GM18870 (cell line): ENCODE data around the gene TIE1.

Experiments
- ATAC-seq: cut with Tn5 transposase; IDR thresholded peaks from one replicate; pipeline ENCODE4 v1.9.1; 2021; ENCODE audit warnings: moderate library complexity; ENCODE audit not compliant: unreplicated experiment

TIE1 gene

DNA sequence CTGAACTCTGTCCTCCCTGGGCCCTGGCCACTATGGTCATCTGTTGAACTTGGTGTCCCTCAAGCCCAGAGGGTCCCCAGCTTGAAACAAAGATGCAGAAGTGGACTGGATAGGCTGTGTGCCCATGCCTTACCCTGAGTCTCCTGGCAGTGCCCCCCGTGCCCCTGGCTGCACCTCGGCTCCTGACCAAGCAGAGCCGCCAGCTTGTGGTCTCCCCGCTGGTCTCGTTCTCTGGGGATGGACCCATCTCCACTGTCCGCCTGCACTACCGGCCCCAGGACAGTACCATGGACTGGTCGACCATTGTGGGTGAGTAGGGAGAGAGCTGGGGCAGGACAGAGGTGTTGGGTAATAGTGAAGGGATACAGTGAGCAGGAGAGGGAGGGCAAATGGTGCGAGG, 10.7 kb downstream of the TIE1 start:
- ATAC-seq: no peak

DNA sequence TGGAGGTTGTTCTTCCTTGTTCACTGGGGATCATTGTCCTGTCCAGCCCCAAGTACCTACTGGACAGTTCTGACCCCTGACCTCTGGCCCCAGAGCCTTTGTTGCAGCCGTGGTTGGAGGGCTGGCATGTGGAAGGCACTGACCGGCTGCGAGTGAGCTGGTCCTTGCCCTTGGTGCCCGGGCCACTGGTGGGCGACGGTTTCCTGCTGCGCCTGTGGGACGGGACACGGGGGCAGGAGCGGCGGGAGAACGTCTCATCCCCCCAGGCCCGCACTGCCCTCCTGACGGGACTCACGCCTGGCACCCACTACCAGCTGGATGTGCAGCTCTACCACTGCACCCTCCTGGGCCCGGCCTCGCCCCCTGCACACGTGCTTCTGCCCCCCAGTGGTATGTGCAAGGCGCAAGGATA, 11.4 kb downstream of the TIE1 start:
- no peak for ATAC-seq

DNA sequence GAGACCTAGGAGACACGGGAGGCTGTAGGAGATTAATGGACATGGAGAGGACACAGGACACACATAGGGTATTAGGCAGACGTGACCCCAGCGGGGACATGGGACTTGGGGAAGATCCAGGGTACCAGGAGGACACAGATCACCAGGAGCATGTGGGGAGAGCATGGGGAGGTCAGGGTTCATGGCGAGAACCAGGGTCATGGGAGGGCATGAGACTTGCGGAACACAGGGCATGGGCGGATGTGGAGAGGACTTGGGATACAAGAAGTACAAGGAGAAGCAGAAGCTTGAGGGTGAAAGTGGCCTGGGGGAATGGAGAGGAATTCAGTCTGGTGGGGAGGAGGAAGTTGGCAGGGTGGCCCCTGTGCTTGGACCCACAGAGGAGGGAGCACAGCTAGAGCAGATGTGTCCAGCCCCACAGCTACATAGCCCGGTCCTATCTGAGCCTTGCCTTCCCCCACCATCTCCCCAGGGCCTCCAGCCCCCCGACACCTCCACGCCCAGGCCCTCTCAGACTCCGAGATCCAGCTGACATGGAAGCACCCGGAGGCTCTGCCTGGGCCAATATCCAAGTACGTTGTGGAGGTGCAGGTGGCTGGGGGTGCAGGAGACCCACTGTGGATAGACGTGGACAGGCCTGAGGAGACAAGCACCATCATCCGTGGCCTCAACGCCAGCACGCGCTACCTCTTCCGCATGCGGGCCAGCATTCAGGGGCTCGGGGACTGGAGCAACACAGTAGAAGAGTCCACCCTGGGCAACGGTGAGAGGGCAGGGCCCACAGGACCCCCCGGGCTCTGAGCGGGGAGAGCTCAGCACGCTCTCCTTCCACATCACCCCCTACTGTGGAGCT, 12.1 kb downstream of the TIE1 start:
- no peak for ATAC-seq

DNA sequence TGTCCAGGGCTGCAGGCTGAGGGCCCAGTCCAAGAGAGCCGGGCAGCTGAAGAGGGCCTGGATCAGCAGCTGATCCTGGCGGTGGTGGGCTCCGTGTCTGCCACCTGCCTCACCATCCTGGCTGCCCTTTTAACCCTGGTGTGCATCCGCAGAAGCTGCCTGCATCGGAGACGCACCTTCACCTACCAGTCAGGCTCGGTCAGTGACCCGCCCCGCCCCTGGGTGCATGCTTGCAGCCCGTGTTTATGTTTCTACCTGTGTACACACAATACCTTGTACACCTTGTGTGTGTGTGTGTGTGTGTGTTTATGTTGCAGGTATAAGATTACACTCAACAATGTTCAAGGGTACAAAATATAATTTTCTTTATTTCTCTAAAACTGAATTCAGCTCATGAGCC, 13.0 kb downstream of the TIE1 start:
- ATAC-seq: no peak

DNA sequence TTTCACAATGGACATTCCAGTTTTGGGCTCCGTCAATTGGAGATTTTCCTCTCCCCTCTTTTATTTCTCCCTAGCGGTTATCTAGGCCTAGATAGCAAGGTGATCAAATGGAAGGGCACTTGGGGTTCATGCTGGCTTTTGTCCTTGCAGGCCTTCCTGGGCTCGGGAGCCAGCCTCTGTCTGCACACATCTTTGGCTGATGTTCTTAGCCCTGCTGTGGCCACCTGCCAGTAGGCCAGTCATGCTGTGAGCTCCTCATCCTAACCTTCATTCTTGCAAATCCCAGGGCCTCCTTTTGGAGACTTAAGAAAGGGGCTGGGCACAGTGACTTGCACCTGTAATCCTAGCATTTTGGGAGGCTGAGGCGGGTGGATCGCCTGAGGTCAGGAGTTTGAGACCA, 13.5 kb downstream of the TIE1 start:
- no peak for ATAC-seq

DNA sequence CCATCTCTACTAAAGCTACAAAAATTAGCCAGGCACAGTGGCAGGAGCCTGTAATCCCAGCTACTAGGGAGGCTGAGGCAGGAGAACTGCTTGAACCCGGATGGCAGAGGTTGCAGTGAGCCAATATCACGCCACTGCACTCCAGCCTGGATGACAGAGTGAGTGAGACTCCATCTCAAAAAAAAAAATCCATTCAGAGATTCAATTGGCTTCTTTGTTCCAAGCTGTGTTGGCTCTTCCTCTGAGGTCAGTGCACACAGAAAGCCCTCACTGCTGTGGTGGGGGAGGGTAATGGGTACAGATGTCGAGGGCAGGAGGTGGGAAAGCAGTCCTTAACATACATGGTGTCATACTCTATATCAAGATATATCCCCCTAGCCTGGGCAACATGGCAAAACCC, 14.7 kb downstream of the TIE1 start:
- ATAC-seq: no peak

DNA sequence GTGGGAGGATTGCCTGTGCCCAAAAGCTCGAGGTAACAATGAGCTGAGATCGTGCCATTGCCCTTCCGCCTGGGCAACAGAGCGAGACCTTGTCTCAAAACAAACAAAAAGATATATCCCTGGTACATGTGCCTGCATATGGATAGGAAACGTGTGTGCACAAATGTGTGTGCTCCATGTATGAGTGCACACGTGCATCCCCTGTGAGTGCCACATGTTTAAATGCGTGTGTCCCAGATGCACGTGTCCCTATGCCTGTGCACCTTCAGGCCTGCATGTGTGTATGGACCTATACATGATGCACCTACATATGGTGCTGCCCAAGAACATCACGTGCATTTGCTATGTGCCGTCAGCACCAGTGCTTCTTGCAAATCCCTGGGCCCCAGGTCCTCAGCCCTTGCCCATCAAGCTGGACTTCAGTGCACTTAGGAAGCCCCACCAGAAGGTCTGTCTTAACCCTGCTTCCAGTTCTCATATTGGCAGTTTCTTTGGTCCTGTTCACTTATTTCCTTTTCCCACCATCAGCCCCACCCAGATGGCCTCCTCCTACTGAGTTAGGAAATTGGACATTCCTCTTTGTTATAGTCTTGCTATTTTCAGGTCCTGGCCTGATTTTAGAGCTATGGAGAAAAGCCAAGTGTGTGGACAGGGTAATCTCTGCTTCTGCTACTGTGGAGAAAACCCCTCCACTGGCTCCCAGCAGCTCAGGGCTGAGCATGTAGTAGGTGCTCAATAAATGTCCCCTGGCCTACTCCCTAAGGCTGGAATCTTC, 15.4 kb downstream of the TIE1 start:
- no peak for ATAC-seq

DNA sequence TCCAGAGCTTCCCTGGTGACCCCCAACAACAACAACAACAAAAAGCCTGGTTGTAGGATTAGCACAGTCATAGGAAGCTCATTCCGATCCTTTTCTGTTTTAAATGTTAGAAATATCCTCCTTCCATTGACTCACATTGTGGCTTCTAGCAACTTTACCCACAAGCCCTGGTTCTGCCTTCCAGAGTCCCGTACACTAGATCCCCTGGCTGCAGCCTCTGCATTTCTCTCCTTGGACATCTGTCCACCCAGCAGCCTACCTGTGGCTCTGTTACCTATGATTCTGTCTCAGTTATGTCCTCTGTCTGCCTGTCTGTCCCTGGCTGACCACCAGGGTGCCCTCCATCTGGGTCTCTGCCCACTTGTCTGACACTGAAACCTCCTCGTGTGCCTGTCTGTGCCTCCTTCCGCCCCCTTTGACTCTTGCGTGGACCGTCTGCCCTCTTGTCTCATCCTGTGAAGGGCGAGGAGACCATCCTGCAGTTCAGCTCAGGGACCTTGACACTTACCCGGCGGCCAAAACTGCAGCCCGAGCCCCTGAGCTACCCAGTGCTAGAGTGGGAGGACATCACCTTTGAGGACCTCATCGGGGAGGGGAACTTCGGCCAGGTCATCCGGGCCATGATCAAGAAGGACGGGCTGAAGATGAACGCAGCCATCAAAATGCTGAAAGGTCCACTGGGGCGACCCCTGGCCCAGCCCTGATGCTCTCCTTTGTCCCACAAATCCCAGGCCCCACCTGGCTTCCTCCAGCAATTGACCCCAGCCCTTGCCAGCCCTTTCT, 16.1 kb downstream of the TIE1 start:
- no peak for ATAC-seq

DNA sequence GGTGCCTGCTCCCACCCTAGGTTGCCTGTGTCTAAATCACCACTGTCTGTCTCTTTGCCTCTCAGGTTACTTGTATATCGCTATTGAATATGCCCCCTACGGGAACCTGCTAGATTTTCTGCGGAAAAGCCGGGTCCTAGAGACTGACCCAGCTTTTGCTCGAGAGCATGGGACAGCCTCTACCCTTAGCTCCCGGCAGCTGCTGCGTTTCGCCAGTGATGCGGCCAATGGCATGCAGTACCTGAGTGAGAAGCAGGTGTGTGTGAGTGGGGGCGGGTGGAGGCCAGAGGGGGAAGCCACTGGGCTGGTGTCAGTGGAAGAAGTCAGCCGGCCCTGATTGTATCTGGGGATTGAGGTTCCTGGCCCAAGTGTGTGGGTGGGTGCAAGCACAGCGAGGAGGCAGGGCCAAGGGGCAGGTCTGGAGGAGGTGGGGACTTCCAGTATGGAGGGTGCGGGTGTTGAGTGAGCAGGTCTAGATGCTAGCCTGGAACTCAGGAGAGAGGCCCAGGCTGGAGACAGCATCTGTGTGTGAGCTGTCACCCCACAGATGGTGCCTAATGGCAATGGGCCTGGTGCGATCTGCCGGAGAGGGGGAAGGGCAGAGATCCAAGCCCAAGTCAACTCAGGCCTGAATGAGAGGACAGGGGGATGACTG, 17.2 kb downstream of the TIE1 start:
- ATAC-seq: no peak

DNA sequence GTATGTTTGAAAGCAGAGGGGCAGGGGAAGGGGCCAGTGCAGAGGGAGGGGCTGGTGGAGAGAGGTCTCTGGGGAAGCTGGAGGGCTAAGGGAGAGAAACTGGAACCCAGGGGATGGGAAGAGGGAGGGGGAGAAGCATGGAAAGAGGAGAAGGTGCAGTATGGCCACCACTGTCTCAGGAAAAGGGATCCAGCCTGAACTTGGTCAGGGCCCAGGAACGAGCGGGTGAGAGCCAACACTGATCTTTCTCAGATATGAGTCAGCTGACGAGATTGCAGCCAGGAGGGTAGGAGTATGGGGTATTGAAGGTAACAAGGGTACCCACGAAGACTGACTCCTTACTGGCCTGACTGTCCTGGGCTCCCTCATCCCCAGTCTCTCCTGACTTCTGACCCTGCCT, 18.0 kb downstream of the TIE1 start:
- no peak for ATAC-seq

DNA sequence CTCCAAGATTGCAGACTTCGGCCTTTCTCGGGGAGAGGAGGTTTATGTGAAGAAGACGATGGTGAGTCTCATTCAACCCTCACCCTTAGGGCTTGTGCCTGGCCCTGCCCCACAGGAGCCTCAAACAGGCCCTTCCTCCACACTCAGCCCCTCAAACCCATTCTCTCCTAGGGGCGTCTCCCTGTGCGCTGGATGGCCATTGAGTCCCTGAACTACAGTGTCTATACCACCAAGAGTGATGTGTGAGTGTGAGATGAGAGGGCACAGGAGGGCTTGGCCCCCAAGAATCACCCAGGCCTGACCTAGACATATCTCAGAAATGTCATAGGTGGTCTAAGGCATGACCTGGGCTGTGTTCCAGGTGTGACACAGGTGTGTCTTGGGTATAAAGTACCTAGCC, 18.5 kb downstream of the TIE1 start:
- ATAC-seq: no peak

DNA sequence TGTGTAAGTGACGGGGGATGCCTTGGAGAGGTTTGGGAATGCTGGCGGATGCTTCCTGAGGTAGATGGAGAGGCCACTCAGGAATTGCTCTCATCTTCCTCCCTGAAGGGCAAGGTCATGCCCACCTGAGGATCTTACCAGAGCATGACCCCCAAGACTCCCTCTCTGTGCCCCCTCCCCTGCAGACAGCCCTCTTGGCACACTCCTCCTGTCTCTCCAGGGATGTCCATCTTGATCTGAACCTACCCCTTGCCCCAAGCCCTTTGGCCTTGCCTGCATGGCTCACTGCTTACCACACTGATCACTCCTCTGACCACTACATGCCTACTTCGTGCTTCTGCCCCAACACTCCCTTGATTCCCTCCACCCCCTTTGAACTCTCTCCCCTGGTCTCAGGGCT, 19.0 kb downstream of the TIE1 start:
- ATAC-seq: no peak

DNA sequence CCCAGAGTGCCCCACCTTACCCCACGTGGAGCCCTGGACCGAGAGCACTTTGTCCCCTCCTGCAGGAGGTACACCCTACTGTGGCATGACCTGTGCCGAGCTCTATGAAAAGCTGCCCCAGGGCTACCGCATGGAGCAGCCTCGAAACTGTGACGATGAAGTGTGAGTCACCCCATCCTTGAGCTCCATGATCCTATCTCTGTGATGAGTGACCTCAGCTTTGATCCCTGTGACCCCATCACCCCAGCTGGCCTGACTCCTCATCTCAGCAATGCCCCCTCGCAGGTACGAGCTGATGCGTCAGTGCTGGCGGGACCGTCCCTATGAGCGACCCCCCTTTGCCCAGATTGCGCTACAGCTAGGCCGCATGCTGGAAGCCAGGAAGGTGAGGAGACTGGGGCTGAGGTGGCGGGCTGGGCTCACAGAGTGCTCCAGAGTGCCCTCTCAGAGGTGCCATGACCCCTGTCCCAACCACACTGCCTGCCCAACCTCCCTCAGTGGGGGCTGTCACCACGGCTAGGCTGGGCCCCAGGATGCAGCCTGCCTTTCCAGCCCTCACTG, 20.6 kb downstream of the TIE1 start:
- no peak for ATAC-seq

DNA sequence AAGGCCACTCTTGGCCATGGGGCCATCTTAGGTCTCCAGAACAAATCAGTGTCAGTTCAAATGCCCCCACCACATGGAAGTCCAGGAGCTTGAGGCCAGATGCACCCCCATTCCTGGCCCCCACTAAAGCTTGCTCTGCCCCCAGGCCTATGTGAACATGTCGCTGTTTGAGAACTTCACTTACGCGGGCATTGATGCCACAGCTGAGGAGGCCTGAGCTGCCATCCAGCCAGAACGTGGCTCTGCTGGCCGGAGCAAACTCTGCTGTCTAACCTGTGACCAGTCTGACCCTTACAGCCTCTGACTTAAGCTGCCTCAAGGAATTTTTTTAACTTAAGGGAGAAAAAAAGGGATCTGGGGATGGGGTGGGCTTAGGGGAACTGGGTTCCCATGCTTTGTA, 21.7 kb downstream of the TIE1 start:
- ATAC-seq: no peak

DNA sequence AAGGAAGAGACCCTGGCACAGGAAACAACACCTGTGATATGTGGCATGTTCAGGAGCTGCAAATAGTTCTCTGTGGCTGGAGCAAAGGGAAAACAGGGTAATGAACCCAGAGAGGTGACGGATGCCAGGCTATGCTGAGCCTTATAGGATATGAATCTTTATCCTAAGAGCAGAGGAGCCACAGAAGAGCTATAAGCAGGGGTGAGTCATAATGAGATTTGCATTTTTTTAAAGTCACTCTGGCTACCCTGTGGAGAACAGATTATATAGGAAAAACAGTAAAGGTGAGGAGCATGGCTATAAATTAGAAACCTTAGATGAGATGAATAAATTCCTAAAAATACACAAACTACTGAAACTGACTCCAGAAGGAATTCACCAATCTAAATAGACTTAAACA, 24.0 kb downstream of the TIE1 start:
- ATAC-seq: no peak

DNA sequence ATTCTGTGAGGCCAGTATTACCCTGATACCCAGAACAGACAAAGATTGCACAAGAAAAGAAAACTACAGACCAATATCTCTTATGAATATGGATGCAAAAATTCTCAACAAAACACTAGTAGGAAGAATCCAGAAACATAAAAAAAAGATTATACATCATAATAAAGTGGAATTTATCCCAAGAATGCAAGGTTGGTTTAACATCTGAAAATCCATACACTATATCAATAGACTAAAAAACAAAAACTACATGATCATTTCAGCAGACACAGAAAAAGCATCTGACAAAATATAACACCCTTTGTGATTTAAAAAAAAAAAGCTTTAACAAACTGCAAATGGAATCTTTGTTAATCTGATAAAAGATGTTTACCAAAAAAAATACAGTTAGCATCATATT, 24.6 kb downstream of the TIE1 start:
- ATAC-seq: no peak

DNA sequence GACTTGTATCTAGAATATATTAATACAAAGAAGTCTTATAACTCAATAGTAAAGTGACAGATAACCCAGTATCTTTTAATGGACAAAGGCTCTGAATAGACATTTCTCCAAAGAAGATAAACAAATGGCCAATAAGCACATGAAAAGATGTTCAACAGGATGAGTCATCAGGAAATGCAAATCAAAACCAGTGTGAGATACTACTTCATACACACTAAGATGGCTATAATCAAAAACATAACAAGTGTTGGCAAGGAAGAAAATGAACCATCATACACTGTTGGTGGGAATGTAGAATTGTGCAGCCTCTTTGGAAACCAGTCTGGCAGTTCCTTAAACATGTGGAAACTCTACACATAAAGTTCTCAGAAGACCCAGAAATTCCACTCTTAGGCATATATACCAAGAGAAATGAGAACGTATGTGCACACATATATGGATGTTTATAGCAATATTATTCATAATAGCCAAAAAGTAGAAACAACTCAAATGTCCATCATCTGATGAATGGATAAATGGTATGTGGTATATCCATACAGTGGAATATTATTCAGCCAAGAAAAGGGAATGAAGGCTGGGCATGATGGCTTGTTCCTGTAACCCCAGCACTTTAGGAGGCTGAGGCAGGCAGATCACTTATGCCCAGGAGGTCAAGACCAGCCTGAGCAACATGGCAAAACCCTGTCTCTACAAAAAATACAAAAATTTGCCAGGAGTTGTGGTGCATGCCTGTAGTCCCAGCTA, 26.9 kb downstream of the TIE1 start:
- no peak for ATAC-seq

DNA sequence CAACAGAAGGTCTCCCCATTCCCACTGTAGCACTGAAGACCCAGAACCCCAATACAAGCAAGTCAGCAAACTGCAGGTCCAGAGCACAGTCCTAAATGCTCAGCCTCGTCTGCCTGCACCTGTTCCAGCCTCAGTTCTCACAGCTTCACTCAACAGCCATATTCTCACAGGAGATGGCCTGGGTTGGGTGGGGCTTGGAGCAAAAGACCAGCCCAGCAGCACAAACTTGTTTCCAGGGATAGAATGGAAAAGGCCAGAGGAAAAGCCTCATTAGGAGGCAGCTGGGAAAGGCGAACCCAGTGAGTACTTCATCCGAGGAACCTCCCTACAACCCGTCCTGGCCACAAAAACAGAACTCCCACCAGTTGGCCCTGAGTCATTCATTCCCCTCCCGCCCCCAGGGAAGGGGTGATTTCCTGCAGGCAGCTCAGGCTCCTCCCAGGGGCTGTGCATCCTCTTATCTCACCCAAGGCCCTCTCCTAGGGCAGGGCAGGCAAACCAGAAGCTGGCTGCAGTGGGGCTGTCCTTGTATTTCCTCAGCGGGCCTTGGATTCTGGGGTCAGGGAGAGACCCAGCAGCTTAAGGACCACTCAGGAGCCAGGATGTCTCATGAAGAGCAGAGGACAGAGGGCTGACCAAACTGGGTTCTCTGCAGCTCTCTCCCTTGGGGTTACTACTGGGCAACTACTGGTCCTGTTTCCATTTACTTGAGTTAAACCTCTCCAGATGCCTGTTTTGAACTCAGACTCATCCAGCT, 29.4 kb downstream of the TIE1 start:
- ATAC-seq: no peak

DNA sequence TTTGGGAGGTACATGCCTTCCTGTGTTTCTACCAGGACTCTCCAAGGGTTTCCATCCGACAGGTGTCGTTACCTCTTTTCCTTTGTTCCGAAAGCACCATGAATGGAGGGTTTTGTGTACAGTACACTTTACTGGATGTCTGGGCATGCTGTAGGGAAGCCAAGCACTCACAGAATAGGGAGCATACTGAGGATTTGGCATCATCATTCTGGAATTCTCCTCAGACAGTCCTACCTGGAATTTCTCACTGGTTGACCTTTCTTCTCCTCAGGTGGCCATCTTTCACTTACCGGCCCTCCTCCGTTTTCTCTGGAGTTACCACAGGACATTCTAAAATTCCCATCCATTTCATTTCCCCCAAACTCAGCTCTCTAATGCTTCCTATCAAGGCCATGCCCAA, 30.9 kb downstream of the TIE1 start:
- no peak for ATAC-seq
